Stimulated activated naive B cell treated with anti-CD40 and anti-IgM and Interleukin-4, amounts not matched to agents 10 μg/mL and 1 μg/mL and 100 μg/mL, for 72 hours (primary cell): ENCODE data around the gene MARCHF11.

Experiments used
- ATAC-seq, 2 donors: fragments of 150-1000 bp; cut with Tn5 transposase; replicated peaks; 2 replicates each; pipeline ENCODE4 v1.10.0; 2021; ENCODE audit warnings: moderate library complexity in 1 of 2
- DNase-seq: peaks from one replicate; pipeline ENCODE4 v3.0.0; 2021
- H3K27ac Mint-ChIP-seq: one replicate; pipeline ENCODE4 v1.8.0; 2022; ENCODE audit warnings: mild to moderate bottlenecking, mixed read lengths
- H3K27me3 Mint-ChIP-seq, 2 donors: one replicate each; pipeline ENCODE4 v1.8.0; 2022; ENCODE audit warnings: mixed read lengths in 2 of 2
- H3K36me3 Mint-ChIP-seq, 2 donors: one replicate each; pipeline ENCODE4 v1.8.0; 2022; ENCODE audit warnings: mixed read lengths in 2 of 2, mild to moderate bottlenecking in 1 of 2
- H3K4me1 Mint-ChIP-seq, 2 donors: one replicate each; pipeline ENCODE4 v1.8.0; 2022; ENCODE audit warnings: mixed read lengths in 2 of 2, mild to moderate bottlenecking in 1 of 2
- H3K4me3 Mint-ChIP-seq, 2 donors: one replicate each; pipeline ENCODE4 v1.8.0; 2022; ENCODE audit warnings: mild to moderate bottlenecking in 2 of 2, mixed read lengths in 2 of 2, moderate library complexity in 1 of 2
- H3K9me3 Mint-ChIP-seq, 2 donors: one replicate each; pipeline ENCODE4 v1.8.0; 2022; ENCODE audit warnings: mixed read lengths in 2 of 2, mild to moderate bottlenecking in 1 of 2

The MARCHF11 gene

GRCh38 chr5:16144416-16144815, 35.2 kb downstream of the MARCHF11 start:
- Mint-ChIP-seq H3K27me3 (no peaks in the 10 kb centered on the region), H3K36me3 (no peaks in the 10 kb centered on the region), H3K4me3 (no peak overlapping the region), H3K9me3 (peaks cover 4 to 5% of the 10 kb centered on the region in 2 donors), H3K4me1 (no peaks in the 10 kb centered on the region), H3K27ac (no peak overlapping the region)
- ATAC-seq (no peak), DNase-seq (no peak)

- ATAC-seq (no peak), DNase-seq (no peak)
- H3K4me3 Mint-ChIP-seq, result no peak overlapping the region
- H3K4me1 Mint-ChIP-seq, result no peaks in the 10 kb centered on the region
- H3K27ac Mint-ChIP-seq, result no peak overlapping the region
- H3K9me3 Mint-ChIP-seq, result peaks cover 4 to 7% of the 10 kb centered on the region in 2 donors
- no peaks in the 10 kb centered on the region for H3K36me3 Mint-ChIP-seq
- H3K27me3 Mint-ChIP-seq, result no peaks in the 10 kb centered on the region
Measured at GRCh38 chr5:16143361-16144049, 36.1 kb downstream of the MARCHF11 start.

- H3K27me3 Mint-ChIP-seq, result no peaks in the 10 kb centered on the region
- no peak for ATAC-seq
- H3K27ac Mint-ChIP-seq, result no peak overlapping the region
- peaks cover 4 to 12% of the 10 kb centered on the region in 2 donors for H3K9me3 Mint-ChIP-seq
- DNase-seq, result no peak
- no peaks in the 10 kb centered on the region for H3K36me3 Mint-ChIP-seq
- no peak overlapping the region for H3K4me3 Mint-ChIP-seq
- H3K4me1 Mint-ChIP-seq, result no peaks in the 10 kb centered on the region
Measured at GRCh38 chr5:16140944-16141343, 38.6 kb downstream of the MARCHF11 start.

GRCh38 chr5:16140417-16140816, 39.2 kb downstream of the MARCHF11 start:
- ATAC-seq, result no peak
- DNase-seq, result no peak
- no peak overlapping the region for H3K27ac Mint-ChIP-seq
- H3K4me1 Mint-ChIP-seq, result no peaks in the 10 kb centered on the region
- no peak overlapping the region for H3K4me3 Mint-ChIP-seq
- no peaks in the 10 kb centered on the region for H3K36me3 Mint-ChIP-seq
- H3K27me3 Mint-ChIP-seq, result no peaks in the 10 kb centered on the region
- H3K9me3 Mint-ChIP-seq, result peaks cover 8 to 12% of the 10 kb centered on the region in 2 donors

- ATAC-seq, result no peak
- Mint-ChIP-seq H3K27ac (no peak overlapping the region), H3K4me1 (no peaks in the 10 kb centered on the region), H3K9me3 (peaks cover 7 to 10% of the 10 kb centered on the region in 2 donors), H3K4me3 (no peak overlapping the region), H3K27me3 (no peaks in the 10 kb centered on the region), H3K36me3 (no peaks in the 10 kb centered on the region)
- no peak for DNase-seq
Measured at GRCh38 chr5:16137177-16137576, 42.4 kb downstream of the MARCHF11 start.

- no peak for DNase-seq
- Mint-ChIP-seq H3K27ac (no peak overlapping the region), H3K4me1 (no peaks in the 10 kb centered on the region)
Measured at GRCh38 chr5:16135506-16135905, 44.1 kb downstream of the MARCHF11 start.

GRCh38 chr5:16135003-16135402, 44.6 kb downstream of the MARCHF11 start:
- Mint-ChIP-seq H3K9me3 (peaks cover 7 to 8% of the 10 kb centered on the region in 2 donors), H3K36me3 (no peaks in the 10 kb centered on the region), H3K27ac (no peak overlapping the region), H3K4me3 (no peak overlapping the region), H3K27me3 (no peaks in the 10 kb centered on the region), H3K4me1 (no peaks in the 10 kb centered on the region)
- DNase-seq (no peak), ATAC-seq (no peak)

More at GRCh38 chr5:16135506-16135905, 44.1 kb downstream of the MARCHF11 start:
- H3K27me3 Mint-ChIP-seq, result no peaks in the 10 kb centered on the region
- peaks cover 7 to 10% of the 10 kb centered on the region in 2 donors for H3K9me3 Mint-ChIP-seq
- H3K36me3 Mint-ChIP-seq, result no peaks in the 10 kb centered on the region
- H3K4me3 Mint-ChIP-seq, result no peak overlapping the region
- ATAC-seq, result no peak

DNA sequence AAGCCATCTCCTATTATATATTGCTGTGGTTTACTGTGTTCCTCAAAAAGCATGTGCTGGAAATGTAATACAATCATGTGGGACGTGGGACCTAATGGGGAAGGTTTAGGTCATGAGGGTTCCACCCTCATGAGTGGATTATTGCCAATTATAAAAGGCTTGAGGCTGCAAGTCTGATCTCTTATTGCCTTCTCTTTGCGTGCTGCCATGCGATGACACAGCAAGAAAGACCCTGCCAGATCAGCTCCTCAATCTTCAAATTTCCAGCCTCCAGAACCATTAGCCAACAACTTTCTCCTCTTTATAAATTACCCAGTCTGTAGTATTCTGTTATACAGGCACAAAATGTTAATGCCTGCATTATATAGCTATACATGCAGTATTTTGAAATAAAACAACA, 45.4 kb downstream of the MARCHF11 start:
- H3K4me1 Mint-ChIP-seq, result no peaks in the 10 kb centered on the region
- no peak for DNase-seq
- ATAC-seq, result no peak
- no peak overlapping the region for H3K4me3 Mint-ChIP-seq
- H3K9me3 Mint-ChIP-seq, result peaks cover 7 to 8% of the 10 kb centered on the region in 2 donors
- H3K27ac Mint-ChIP-seq, result no peak overlapping the region
- H3K27me3 Mint-ChIP-seq, result no peaks in the 10 kb centered on the region
- no peaks in the 10 kb centered on the region for H3K36me3 Mint-ChIP-seq

- no peak overlapping the region for H3K4me3 Mint-ChIP-seq
- no peaks in the 10 kb centered on the region for H3K4me1 Mint-ChIP-seq
- no peak for DNase-seq
- H3K9me3 Mint-ChIP-seq, result peaks cover 0 to 7% of the 10 kb centered on the region in 2 donors
- ATAC-seq, result no peak
- H3K27ac Mint-ChIP-seq, result no peak overlapping the region
- no peaks in the 10 kb centered on the region for H3K27me3 Mint-ChIP-seq
- H3K36me3 Mint-ChIP-seq, result no peaks in the 10 kb centered on the region
Measured at GRCh38 chr5:16131878-16132277, 47.7 kb downstream of the MARCHF11 start.

- no peak overlapping the region for H3K27ac Mint-ChIP-seq
- DNase-seq (no peak), ATAC-seq (no peak)
- no peaks in the 10 kb centered on the region for H3K4me1 Mint-ChIP-seq
- no peaks in the 10 kb centered on the region for H3K36me3 Mint-ChIP-seq
- no peaks in the 10 kb centered on the region for H3K27me3 Mint-ChIP-seq
- no peak overlapping the region for H3K4me3 Mint-ChIP-seq
- H3K9me3 Mint-ChIP-seq, result peaks cover under 1 to 3% of the 10 kb centered on the region in 2 donors
Measured at GRCh38 chr5:16128944-16129343, 50.6 kb downstream of the MARCHF11 start.

DNA sequence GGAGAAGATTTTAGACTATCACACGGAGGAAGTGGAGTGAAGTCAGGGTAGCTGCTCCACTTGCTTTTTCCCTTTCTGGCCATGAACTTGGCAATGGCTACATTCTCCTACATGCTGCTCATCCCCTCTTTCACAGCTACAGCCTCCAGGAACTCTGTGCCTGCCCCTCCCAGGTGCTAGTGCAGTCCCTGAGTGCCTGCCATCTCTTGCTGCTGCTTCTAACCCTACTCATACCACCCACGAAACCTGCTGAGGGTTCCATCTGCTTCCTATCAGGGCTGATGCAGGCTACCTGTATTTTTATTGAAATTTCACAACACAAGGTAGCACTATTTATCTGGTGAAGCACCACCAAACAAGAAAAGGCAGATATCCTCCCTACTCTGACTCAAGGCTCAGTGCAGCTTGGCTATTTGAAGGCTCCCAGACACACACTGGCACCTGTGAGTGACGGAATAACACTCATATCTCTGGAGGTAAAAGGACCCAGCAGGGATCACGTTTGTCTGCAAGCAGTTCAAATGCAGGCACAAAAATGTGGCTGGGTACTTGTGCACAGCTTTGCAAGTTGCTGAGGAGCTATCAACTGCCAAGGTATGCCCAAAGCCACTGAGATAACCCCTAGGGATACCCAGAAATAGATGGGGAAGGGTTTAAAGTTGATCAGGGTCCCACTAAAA, 51.6 kb downstream of the MARCHF11 start:
- H3K9me3 Mint-ChIP-seq, result peaks cover under 1 to 2% of the 10 kb centered on the region in 2 donors
- H3K36me3 Mint-ChIP-seq, result no peaks in the 10 kb centered on the region
- H3K4me3 Mint-ChIP-seq, result no peak overlapping the region
- DNase-seq (no peak), ATAC-seq (no peak)
- no peak overlapping the region for H3K27ac Mint-ChIP-seq
- no peaks in the 10 kb centered on the region for H3K27me3 Mint-ChIP-seq
- no peaks in the 10 kb centered on the region for H3K4me1 Mint-ChIP-seq

DNA sequence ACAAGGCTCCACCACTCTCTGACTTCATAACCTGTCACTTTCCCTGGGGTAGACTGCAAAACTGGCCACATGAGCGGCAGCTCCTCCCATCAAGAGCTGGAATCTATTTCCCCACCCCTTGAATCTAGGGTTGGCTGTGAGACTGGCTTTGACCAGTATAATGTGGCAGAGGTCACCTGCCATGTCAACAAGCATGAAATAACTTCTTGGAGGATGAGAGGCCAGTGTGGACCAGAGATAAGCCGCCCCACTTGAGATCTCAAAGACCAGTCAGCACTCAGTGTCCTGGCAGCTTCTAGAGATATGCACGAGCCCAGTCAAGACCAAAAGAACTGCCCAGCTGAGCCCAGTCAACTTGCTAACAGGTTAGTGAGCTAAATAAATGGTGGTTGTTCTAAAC, 59.0 kb downstream of the MARCHF11 start:
- no peaks in the 10 kb centered on the region for H3K27me3 Mint-ChIP-seq
- no peaks in the 10 kb centered on the region for H3K4me1 Mint-ChIP-seq
- ATAC-seq (no peak), DNase-seq (no peak)
- H3K4me3 Mint-ChIP-seq, result no peak overlapping the region
- no peaks in the 10 kb centered on the region for H3K36me3 Mint-ChIP-seq
- H3K9me3 Mint-ChIP-seq, result peaks cover 5 to 8% of the 10 kb centered on the region in 2 donors
- H3K27ac Mint-ChIP-seq, result no peak overlapping the region

- no peaks in the 10 kb centered on the region for H3K4me1 Mint-ChIP-seq
Measured at GRCh38 chr5:16119790-16120189, 59.8 kb downstream of the MARCHF11 start.

DNA sequence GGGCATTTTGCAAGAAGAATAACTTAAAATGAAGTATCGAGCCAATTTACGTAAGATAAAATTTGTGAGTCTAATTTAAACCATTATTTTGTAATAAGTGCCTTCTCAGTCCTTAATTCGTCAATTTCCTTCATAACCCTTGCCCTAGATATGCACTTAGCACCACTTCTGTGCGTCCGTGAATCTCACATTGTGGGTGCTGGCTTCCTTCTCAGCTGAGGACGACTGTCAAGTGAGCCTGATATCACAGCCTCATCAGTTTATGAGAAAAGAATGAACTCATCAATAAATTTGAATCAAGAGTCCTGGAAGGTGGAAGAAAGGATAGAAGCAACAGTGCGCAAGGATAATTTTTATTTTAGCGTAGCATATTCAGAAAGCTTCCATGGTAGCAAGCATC, 64.5 kb downstream of the MARCHF11 start:
- no peaks in the 10 kb centered on the region for H3K27me3 Mint-ChIP-seq
- DNase-seq (no peak), ATAC-seq (no peak)
- no peak overlapping the region for H3K4me3 Mint-ChIP-seq
- peaks cover 18 to 24% of the 10 kb centered on the region in 2 donors for H3K9me3 Mint-ChIP-seq
- no peaks in the 10 kb centered on the region for H3K36me3 Mint-ChIP-seq
- H3K4me1 Mint-ChIP-seq, result no peaks in the 10 kb centered on the region
- no peak overlapping the region for H3K27ac Mint-ChIP-seq

More at GRCh38 chr5:16119790-16120189, 59.8 kb downstream of the MARCHF11 start:
- no peak overlapping the region for H3K27ac Mint-ChIP-seq
- no peak overlapping the region for H3K4me3 Mint-ChIP-seq
- DNase-seq (no peak), ATAC-seq (no peak)
- peaks cover 8% of the 10 kb centered on the region in 2 donors for H3K9me3 Mint-ChIP-seq
- no peaks in the 10 kb centered on the region for H3K27me3 Mint-ChIP-seq
- no peaks in the 10 kb centered on the region for H3K36me3 Mint-ChIP-seq

DNA sequence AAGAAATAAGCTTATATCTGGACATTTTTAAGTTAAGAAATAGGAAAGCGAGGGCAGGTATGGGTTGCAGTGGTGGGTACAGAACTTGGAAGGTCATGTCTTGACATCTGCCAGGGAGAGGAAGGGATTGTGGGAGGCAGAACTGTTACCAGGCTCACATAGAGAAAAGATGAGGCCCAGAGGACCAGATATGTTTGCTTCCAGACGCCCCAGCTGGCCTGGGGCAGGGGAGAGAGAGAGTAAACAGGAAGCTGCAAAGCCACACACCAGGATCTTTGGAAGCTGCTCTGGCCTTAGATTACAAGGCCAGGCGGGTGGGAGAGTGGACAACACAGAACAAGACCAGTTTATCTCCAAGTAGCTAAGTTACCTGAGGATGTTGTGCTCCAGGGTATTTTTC, 71.2 kb downstream of the MARCHF11 start:
- Mint-ChIP-seq H3K9me3 (peaks cover 19 to 21% of the 10 kb centered on the region in 2 donors), H3K4me1 (no peaks in the 10 kb centered on the region), H3K27ac (no peak overlapping the region), H3K36me3 (no peaks in the 10 kb centered on the region), H3K27me3 (no peaks in the 10 kb centered on the region), H3K4me3 (no peak overlapping the region)
- DNase-seq (no peak), ATAC-seq (no peak)
